ENCODE measurements around the gene CORIN.
"Not testable (repeated sequence)": the region's sequence is repeated elsewhere in the genome, so short reads cannot be mapped to it uniquely, and the experiment has no call there.

The CORIN gene

GRCh38 chr4:47762376-47763266, 75.2 kb downstream of the CORIN start:
- DNase-seq = no peak

DNA sequence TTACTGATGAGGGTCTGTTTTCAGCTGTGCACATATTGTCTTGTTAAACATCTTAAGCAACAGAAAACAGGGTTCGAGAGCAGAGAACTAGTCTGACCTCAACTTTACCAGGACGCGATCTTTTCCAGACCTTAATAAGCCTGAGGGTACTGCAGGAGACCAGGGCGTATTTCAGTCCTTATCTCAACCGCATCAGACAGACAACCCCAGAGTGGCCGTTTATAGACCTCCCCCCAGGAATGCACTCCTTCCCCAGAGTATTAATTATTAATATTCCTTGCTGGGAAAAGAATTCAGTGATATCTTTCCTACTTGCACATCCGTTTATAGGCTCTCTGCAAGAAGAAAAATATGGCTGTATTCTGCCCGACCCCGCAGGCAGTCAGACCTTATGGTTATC, 84.6 kb downstream of the CORIN start:
- DNase-seq = not testable (repeated sequence)

GRCh38 chr4:47752214-47752613, 85.7 kb downstream of the CORIN start:
- DNase-seq = no peak

DNA sequence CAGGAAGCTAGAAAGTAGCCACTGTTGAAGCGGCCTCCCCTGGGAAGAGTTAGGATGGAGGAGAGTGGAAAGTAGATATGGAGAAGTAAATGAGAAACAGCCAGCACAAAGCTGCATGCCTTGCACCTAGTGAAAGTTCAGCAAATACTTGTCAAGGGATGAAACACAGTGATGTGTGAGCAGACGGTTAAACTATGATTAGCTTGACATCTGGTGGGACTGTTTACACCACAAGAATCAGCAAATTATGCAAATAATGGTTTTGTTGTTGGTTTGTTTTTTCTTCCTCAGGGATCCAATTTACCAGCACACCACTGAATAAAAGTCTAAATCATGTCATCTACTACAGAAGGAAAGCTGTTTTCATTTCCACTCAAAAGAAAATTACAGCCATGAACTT, 87.1 kb downstream of the CORIN start:
- DNase-seq = no peak

DNA sequence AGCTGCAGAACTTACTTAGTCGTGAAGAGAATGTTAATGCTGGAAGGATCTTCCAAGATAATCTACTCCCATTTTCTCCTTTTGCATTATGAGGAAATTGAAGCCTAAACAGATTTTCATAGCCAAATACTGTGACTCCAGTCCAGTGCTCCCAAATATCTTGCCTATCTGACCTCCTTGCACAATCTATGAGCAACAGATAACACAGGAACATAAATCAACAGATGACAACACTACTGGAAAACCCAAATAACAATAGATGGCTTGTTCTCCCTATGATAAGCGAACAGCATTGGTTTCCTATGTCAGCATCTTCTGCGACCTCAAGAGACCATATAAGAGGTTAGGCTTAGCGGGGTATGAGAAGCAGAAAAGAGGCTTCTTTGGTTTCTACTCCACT, 88.0 kb downstream of the CORIN start:
- DNase-seq = no peak

DNA sequence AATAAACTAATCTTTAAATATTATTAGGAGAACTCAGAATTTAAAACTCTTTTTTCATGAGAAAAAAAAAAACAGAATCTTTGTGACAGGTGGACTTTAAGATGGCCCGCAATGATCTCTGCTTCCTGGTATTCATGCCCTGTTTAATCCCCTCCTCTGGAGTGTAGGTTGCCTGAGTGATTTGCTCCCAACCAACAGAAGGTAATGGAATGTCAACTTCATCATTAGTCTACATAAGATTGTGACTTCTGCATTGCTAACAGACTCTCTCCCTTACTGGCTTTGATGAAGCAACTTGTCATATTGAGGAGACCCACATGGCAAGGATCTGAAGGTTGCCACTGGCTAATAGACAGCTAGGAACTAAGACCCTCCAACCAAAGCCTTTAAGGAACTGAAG, 88.8 kb downstream of the CORIN start:
- no peak for DNase-seq

DNA sequence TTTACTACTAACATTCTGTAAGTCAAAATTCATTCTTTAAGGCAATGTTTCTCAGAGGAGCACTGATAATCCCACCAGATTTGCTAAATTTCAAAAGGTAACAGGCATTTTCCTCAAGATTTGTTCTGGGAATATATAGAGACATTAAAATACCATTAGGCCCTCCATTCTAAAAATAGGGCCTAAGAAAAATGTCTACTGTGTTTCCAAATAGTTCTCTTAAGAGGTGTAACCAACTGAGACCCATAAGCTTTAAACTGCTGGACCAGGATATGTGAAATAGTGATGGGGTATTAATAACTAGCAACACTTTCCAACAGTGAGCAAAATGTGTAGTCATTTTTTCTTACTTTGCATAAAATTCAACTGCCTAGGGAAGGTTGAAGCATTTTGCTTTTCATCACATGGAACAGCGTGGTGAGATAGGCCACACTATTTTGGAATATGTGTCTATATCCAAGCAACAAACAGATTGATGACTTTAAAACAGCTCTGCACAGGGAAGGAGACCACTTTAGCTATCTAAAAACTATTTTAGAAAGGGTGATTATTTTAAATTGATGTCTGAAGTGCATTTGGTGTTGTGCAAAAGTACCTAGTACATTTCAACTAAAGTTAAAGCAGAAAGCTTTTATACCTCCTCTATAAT, 89.9 kb downstream of the CORIN start:
- no peak for DNase-seq

GRCh38 chr4:47747211-47747610, 90.7 kb downstream of the CORIN start:
- DNase-seq = no peak

- DNase-seq = no peak
These were observed 91.7 kb downstream of the CORIN start for GRCh38 chr4:47746122-47746521.

DNA sequence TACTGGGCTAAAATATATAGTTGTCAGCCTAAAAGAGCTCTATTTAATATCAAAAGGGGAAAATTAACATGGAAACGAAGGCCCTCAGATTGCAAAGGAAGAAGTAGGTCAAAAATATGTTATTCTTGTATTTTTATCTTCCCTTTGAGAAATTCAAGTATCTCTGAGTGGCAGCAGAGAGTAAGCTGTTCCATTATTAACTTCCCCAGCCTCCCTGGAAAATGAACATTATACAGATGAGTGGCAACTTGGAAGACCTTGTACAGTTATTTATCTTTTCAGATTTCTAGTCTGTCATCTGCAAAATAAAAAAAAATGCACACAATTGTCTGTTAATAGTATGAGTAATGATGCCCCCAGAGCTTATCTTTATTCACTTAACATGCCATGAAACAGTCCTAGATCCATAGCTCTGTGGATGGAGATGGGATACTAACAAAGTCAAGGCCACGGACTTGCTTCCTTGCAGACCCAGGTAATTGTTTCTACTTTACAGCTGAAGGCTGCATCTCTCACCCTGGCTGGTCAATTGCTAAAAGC, 93.0 kb downstream of the CORIN start:
- DNase-seq = no peak

DNA sequence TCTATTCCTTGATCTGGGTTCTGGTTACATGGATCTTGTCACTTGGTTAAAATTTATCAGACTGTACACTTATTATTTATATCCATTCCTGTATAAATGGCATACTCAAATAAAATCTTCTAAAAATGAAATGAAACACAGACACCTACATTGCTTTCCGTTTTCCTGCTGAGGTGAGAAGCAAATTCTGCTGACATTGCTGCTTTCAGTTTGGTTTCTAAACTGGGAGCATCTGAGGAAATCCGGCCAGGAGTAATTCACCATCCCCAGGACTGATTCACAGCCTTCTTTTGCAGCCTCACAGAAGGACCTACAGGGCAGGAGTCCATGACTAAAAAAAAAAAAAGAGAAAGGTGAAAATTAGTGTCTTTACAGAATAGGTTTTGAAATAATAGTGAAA, 93.6 kb downstream of the CORIN start:
- DNase-seq = no peak

DNA sequence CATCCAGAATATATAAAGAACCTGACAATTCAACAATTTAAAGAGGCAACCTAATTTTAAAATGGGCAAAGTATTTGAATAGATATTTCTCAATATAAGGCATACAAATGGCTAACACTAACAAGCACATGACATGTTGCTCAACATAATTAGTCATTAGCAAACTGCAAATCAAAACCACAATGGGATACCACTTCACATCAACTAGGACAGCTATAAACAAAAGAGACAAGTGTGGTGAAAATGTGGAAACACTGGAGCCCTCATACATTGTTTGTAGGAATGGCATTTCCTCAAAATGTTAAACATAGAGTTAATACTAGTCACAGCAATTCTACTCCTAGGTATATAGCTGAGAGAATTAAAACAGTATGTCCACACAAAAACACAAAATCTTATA, 96.7 kb downstream of the CORIN start:
- DNase-seq = no peak

- DNase-seq = no peak
These were observed 100.5 kb downstream of the CORIN start for GRCh38 chr4:47737326-47737725.

GRCh38 chr4:47736555-47736954, 101.3 kb downstream of the CORIN start:
- DNase-seq = no peak

GRCh38 chr4:47736146-47736545, 101.7 kb downstream of the CORIN start:
- DNase-seq = no peak

- no peak for DNase-seq
These were observed 104.3 kb downstream of the CORIN start for GRCh38 chr4:47733302-47734175.

- DNase-seq = no peak
These were observed 106.7 kb downstream of the CORIN start for GRCh38 chr4:47731182-47731581.

GRCh38 chr4:47729131-47729680, 108.7 kb downstream of the CORIN start:
- no peak for DNase-seq

- no peak for DNase-seq
These were observed 115.8 kb downstream of the CORIN start for GRCh38 chr4:47721892-47722575.

DNA sequence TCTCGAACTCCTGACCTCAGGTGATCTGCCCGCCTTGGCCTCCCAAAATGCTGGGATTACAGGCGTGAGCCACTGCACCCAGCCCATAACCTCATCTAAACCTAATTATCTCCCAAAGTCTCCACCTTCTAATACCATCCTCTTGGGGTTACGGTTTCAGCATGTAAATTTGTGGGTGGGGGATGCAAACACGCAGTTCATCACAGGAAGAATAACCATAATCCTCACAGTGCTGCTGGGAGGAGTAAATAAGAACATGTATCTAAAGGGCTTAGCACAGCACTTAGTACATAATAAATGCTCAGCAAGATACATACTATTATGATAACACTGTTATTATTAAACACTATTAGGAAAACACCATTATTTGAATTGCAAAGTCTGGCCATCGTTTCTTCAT, 116.4 kb downstream of the CORIN start:
- DNase-seq = no peak

- no peak for DNase-seq
These were observed 117.1 kb downstream of the CORIN start for GRCh38 chr4:47720787-47721186.

DNA sequence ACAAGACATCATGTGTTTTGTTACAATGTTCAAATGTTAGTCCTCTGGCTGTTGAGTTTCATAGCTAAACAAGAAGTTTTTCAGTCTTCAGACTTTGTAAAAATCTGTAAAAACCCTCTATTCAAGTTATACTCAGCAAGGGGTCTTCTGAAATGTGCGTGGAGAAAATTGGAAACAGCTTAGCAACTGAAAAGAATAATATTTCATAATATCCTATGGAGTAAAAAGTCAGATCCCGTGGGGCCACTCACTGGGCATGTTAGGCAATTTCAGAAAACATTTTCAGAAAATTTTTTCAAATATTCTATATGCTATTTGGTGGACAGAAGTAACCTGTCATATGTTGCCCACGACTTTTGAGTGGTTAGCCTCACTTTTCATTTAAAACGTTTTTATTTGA, 118.3 kb downstream of the CORIN start:
- no peak for DNase-seq

All from DMS 273 treated with DMSO at 0.1 percent for 48 hours (cell line).